HCT116 (cell line): ENCODE measurements around the gene TMEM143.

Experiments used
- CTCF ChIP-seq, 3 experiments: fragments of 200-600 bp in 1 of 3; sonication (generic) in 1 of 3; IDR thresholded peaks in 2 of 3; conservative IDR thresholded peaks in 1 of 3; 2 replicates each; pipeline ENCODE4 v1.5.1; 2012 to 2017; ENCODE audit warnings: low read depth in 2 of 3, low read length in 2 of 3, antibody characterized with exemption in 1 of 3, borderline replicate concordance in 1 of 3, control low read depth in 1 of 3, mild to moderate bottlenecking in 1 of 3, mixed read lengths in 1 of 3, mixed run types in 1 of 3, moderate library complexity in 1 of 3; ENCODE audit not compliant: insufficient read depth in 1 of 3
- EZH2 ChIP-seq: fragments of 200-600 bp; sonication (generic); IDR thresholded peaks from 2 replicates; pipeline ENCODE4 v1.6.1; 2017; ENCODE audit warnings: antibody characterized with exemption, mixed run types
- EZH2phosphoT487 ChIP-seq: fragments of 200-600 bp; IDR thresholded peaks from 2 replicates; pipeline ENCODE4 v1.6.1; 2018; ENCODE audit warnings: antibody characterized with exemption, borderline replicate concordance
- POLR2A ChIP-seq: IDR thresholded peaks from 2 replicates; pipeline ENCODE4 v1.7.0; 2011; ENCODE audit warnings: borderline replicate concordance; ENCODE audit not compliant: insufficient read depth, insufficient read length; ENCODE audit errors: extremely low read depth
- REST ChIP-seq: IDR thresholded peaks from 2 replicates; pipeline ENCODE4 v1.6.1; 2012; ENCODE audit warnings: low read depth
- ZFX ChIP-seq: fragments of 450-650 bp; IDR thresholded peaks from 2 replicates; pipeline ENCODE4 v1.6.1; 2017
- TF ChIP-seq, protein P1 (sequence below): IDR thresholded peaks from 2 replicates; pipeline ENCODE4 v1.6.1; 2012

DNA sequence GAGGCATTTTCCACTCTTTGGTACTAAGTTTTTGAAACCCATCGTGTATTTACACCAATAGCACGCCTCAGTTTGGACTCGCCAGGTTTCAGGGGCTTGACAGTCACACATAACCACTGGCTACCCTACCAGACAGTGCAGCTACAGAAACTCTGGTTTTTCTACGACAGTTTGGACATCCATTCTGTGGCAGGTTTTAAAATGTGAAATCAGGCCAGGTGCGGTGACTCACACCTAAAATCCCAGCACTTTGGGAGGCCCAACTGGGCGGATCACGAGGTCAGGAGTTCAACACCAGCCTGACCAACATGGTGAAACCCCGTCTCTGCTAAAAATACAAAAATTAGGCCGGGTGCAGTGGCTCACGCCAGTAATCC lies 14.4 kb upstream of the TMEM143 start:
- TF ChIP-seq, protein P1, sequence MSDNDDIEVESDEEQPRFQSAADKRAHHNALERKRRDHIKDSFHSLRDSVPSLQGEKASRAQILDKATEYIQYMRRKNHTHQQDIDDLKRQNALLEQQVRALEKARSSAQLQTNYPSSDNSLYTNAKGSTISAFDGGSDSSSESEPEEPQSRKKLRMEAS, result no peak
- TF ChIP-seq CTCF (IDR thresholded peaks at IDR 0.05 in 2 of 3, conservative IDR thresholded peaks at IDR 0.05 in 1 of 3; ENCODE audit: borderline replicate concordance in 1 of 3, insufficient read depth in 1 of 3, low read depth in 2 of 3, low read length in 2 of 3) (no peak), EZH2phosphoT487 (no peak), REST (no peak), ZFX (no peak), POLR2A (no peak), EZH2 (no peak)
